RWPE1 (cell line): ENCODE data around the gene RACK1.
A peak's percentile ranks its signal among the peaks of the same experiment; 100 is the strongest.

Experiments
- CTCF ChIA-PET: fragments of 350-600 bp; sonication (Branson Sonifier 250); formaldehyde crosslinking; extraction: SDS; loops from one replicate; lab custom pipeline; 2021; lab: Yijun Ruan, JAX
- POLR2A ChIA-PET: fragments of 400-600 bp; formaldehyde crosslinking; extraction: SDS; loops from one replicate; lab custom pipeline; 2020; ENCODE audit warnings: antibody characterized with exemption; ENCODE audit not compliant: low non-redundant PET; lab: Yijun Ruan, JAX
- DNase-seq: peaks from one replicate; pipeline ENCODE4 v3.0.0; 2012; ENCODE audit warnings: low spot score
- H3K27ac ChIP-seq: fragments of 450-650 bp; 2 replicates; pipeline ENCODE4 v1.5.1; 2017
- TF ChIP-seq, protein P1 (sequence below): fragments of 450-650 bp; conservative IDR thresholded peaks from 2 replicates; pipeline ENCODE4 v1.5.1; 2017; ENCODE audit warnings: low read depth, mild to moderate bottlenecking

RACK1 gene

GRCh38 chr5:181243018-181243563 lies 615 bp downstream of the RACK1 start:
- POLR2A ChIA-PET = interaction anchor here (1.2 to 2.3 kb wide), 3 partner anchors 14 to 38 kb away, joined by 3 to 16 read pairs (median 3); partner anchors contain the start of genes TRIM41 and TRIM7
- peak overlapping the region; percentile 97 for H3K27ac ChIP-seq
- DNase-seq = no peak
- CTCF ChIA-PET = no interaction called here
- TF ChIP-seq, protein P1, sequence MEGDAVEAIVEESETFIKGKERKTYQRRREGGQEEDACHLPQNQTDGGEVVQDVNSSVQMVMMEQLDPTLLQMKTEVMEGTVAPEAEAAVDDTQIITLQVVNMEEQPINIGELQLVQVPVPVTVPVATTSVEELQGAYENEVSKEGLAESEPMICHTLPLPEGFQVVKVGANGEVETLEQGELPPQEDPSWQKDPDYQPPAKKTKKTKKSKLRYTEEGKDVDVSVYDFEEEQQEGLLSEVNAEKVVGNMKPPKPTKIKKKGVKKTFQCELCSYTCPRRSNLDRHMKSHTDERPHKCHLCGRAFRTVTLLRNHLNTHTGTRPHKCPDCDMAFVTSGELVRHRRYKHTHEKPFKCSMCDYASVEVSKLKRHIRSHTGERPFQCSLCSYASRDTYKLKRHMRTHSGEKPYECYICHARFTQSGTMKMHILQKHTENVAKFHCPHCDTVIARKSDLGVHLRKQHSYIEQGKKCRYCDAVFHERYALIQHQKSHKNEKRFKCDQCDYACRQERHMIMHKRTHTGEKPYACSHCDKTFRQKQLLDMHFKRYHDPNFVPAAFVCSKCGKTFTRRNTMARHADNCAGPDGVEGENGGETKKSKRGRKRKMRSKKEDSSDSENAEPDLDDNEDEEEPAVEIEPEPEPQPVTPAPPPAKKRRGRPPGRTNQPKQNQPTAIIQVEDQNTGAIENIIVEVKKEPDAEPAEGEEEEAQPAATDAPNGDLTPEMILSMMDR = no peak

GRCh38 chr5:181242031-181242451 lies 1.7 kb downstream of the RACK1 start:
- H3K27ac ChIP-seq = peak overlapping the region; percentile 97
- ChIA-PET CTCF (no interaction called here), POLR2A (interaction anchor here (1.2 to 2.3 kb wide), 3 partner anchors 13 to 37 kb away, joined by 3 to 16 read pairs (median 3); partner anchors contain the start of genes TRIM41 and TRIM7)
- no peak for DNase-seq
- TF ChIP-seq, protein P1 = no peak

DNA sequence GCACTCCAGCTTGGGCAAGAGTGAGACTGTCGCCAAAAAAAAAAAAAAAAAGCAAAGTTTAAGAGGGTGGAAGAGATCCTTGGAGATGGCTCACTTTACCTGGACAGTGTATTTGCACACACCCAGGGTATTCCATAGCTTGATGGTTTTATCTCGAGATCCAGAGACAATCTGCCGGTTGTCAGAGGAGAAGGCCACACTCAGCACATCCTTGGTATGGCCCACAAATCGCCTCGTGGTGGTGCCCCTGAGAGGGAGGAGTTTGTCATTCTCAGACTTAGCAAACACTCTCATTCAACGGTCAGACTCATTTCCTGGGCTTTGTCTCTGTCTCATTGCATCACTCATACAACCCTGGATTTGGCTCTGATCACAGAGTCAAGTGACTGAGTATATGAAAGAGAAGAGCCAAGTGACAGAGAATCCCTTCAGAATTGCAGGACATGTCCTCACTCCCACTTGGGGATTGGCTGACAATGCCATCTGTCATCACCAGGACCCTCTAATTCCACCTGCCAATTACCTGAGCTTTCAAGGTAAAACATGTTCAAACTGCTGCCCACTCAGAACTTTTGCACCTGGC lies 2.2 kb downstream of the RACK1 start:
- POLR2A ChIA-PET = no interaction called here
- TF ChIP-seq, protein P1 = no peak
- DNase-seq = peak; percentile 79
- H3K27ac ChIP-seq = peak overlapping the region; percentile 97
- CTCF ChIA-PET = no interaction called here

- TF ChIP-seq, protein P1 = no peak
- POLR2A ChIA-PET = no interaction called here
- peak overlapping the region; percentile 97 for H3K27ac ChIP-seq
These were observed 4.5 kb downstream of the RACK1 start for GRCh38 chr5:181239062-181239663.

DNA sequence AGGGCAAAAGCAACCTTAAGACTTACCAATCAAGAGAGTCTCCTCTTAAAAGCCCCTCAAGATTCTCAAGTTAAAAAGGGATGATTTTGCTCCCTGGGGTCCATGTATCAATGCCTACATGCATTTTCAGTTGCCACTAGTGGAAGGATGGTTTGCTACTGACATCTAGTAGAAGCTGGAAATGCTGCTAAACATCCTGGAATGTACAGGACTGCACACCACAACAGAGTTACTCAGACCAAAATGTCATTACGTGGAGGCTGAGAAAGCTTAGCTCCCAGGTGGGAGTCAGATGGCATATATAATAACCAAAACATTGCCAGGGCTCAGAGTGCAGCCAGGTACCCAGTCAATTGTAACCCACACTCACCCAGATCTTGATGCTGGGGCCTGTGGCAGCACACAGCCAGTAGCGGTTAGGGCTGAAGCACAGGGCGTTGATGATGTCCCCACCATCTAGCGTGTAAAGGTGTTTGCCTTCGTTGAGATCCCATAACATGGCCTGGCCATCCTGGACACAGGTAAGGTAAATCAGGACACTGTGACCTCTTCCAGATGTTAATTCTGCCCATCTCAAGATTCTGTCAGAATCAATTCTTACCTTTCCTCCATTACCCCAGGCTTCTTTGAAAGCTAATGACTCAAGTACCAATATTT lies 5.8 kb downstream of the RACK1 start:
- DNase-seq = no peak
- ChIA-PET POLR2A (no interaction called here), CTCF (no interaction called here)
- H3K27ac ChIP-seq = peak overlapping the region; percentile 97
- TF ChIP-seq, protein P1 = no peak

More at GRCh38 chr5:181239062-181239663, 4.5 kb downstream of the RACK1 start:
- DNase-seq = no peak
- CTCF ChIA-PET = interaction anchor here (1.0 kb wide), 1 partner anchor 17 kb away, joined by 5 read pairs; no protein-coding TSS in a partner anchor
